ENCODE data around the gene RAET1L.

- TF ChIP-seq POLR2A (IDR thresholded peaks at IDR 0.05), result no peak
- TF ChIP-seq, protein P1, sequence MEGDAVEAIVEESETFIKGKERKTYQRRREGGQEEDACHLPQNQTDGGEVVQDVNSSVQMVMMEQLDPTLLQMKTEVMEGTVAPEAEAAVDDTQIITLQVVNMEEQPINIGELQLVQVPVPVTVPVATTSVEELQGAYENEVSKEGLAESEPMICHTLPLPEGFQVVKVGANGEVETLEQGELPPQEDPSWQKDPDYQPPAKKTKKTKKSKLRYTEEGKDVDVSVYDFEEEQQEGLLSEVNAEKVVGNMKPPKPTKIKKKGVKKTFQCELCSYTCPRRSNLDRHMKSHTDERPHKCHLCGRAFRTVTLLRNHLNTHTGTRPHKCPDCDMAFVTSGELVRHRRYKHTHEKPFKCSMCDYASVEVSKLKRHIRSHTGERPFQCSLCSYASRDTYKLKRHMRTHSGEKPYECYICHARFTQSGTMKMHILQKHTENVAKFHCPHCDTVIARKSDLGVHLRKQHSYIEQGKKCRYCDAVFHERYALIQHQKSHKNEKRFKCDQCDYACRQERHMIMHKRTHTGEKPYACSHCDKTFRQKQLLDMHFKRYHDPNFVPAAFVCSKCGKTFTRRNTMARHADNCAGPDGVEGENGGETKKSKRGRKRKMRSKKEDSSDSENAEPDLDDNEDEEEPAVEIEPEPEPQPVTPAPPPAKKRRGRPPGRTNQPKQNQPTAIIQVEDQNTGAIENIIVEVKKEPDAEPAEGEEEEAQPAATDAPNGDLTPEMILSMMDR (IDR thresholded peaks at IDR 0.05), result no peak
Measured at GRCh38 chr6:150030611-150031010, 5.3 kb upstream of the RAET1L start.
